Stimulated activated CD8-positive, alpha-beta memory T cell treated with anti-CD3 and anti-CD28 coated beads, Interleukin-4, amount 100 ng/mL, for 24 hours (primary cell): ENCODE data around the gene FBXO3.

Source experiments
- DNase-seq: peaks from one replicate; pipeline ENCODE4 v3.0.0-alpha.2; 2020; ENCODE audit warnings: low read depth

The FBXO3 gene

GRCh38 chr11:33701302-33702230 lies 72.8 kb downstream of the FBXO3 start:
- no peak for DNase-seq

- peak; percentile 85 for DNase-seq
Observed at GRCh38 chr11:33700502-33701271, 73.6 kb downstream of the FBXO3 start, which contains the start of gene C11orf91. Gene C11orf91, minus strand, starts transcription at chr11:33700826. Its CDS starts 86 bp downstream, at chr11:33700740.

GRCh38 chr11:33700063-33700501 lies 74.2 kb downstream of the FBXO3 start:
- DNase-seq, result no peak

GRCh38 chr11:33699515-33700062 lies 74.7 kb downstream of the FBXO3 start:
- no peak for DNase-seq

GRCh38 chr11:33698921-33699320 lies 75.4 kb downstream of the FBXO3 start:
- no peak for DNase-seq

- DNase-seq, result no peak
Observed at GRCh38 chr11:33697997-33698396, 76.3 kb downstream of the FBXO3 start.

GRCh38 chr11:33696931-33697638 lies 77.2 kb downstream of the FBXO3 start:
- DNase-seq, result no peak

- no peak for DNase-seq
Observed at GRCh38 chr11:33696411-33696810, 77.9 kb downstream of the FBXO3 start.

- no peak for DNase-seq
Observed at GRCh38 chr11:33695051-33695566, 79.2 kb downstream of the FBXO3 start.

- no peak for DNase-seq
Observed at GRCh38 chr11:33694346-33695050, 79.8 kb downstream of the FBXO3 start.

- no peak for DNase-seq
Observed at GRCh38 chr11:33692541-33692940, 81.8 kb downstream of the FBXO3 start.

- no peak for DNase-seq
Observed at GRCh38 chr11:33692013-33692504, 82.3 kb downstream of the FBXO3 start.

- no peak for DNase-seq
Observed at GRCh38 chr11:33691066-33691864, 83.1 kb downstream of the FBXO3 start.
